ENCODE data around the gene SLC33A1.

GRCh38 chr3:155886915-155887314, 32.7 kb upstream of the SLC33A1 start:
- no peak for TF ChIP-seq CTCF (IDR thresholded peaks at IDR 0.05; ENCODE audit: low read depth, low read length)
- TF ChIP-seq EZH2phosphoT487 (IDR thresholded peaks at IDR 0.05; ENCODE audit: low read depth), result no peak
